ENCODE measurements around the gene SF3B6. TPM values are rescaled to one million over a fixed set of nuclear protein-coding genes. Genes with fewer than 3 reads are reported as not detected.

Gene SF3B6
- total RNA-seq, 1 donor from 2014 or later: 55.2 TPM

DNA sequence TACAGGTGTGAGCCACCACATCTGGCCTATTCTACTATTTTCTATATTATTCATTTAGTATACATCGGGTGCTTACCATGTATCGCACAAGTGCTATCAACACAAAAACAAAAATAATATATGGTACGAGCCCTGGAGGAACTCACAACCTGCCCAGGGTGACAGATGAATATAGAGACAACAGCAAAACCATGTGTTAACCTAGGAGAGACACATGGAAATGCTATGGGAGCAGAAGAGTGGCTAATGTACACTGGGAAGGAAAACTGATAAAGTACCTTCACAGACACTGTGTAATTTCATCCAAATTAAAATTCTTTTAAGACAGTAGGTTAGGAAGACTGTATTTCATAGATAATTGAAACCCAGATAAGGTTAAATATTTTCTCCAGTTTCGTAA, 3.9 kb downstream of the SF3B6 start:
- ATAC-seq: no peak

DNA sequence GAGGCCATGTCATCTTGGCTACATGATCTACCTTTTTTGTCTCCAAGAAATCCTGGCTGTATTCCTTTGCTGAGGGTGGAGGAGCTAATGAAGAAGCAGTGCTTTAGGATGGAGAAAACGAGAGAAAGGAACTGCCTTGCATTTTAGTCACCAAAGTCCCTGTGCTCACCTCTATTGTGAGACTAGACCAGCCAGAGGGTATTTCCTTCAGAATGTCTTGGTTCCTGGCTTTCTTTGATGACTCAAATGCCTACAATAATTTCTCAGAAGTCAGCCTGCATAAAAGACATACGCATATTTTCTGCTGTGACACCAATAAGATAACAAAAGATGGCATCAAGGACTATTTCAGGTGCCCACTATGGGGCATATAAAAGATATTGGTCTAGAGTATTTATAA, 10.8 kb downstream of the SF3B6 start:
- Histone ChIP-seq H3K27ac (no peak overlapping the region), H3K36me3 (peaks cover 36% of the 10 kb centered on the region), H3K9me3 (no peaks in the 10 kb centered on the region), H3K4me3 (no peak overlapping the region), H3K27me3 (no peaks in the 10 kb centered on the region), H3K4me1 (no peaks in the 10 kb centered on the region)
- TF ChIP-seq CTCF (IDR thresholded peaks at IDR 0.05): no peak
- DNase-seq: no peak
- intact Hi-C loops (cut with DNase I): no loop called here
- ATAC-seq: no peak

More for the DNA sequence above, 3.9 kb downstream of the SF3B6 start:
- TF ChIP-seq CTCF (IDR thresholded peaks at IDR 0.05): no peak
- Histone ChIP-seq H3K36me3 (peaks cover 62% of the 10 kb centered on the region), H3K9me3 (no peaks in the 10 kb centered on the region), H3K4me1 (peaks cover 11% of the 10 kb centered on the region), H3K27ac (no peak overlapping the region), H3K27me3 (no peaks in the 10 kb centered on the region), H3K4me3 (no peak overlapping the region)
- intact Hi-C loops (cut with DNase I): no loop called here
- no peak for DNase-seq

GRCh38 chr2:24058564-24059271, 17.4 kb downstream of the SF3B6 start:
- Histone ChIP-seq H3K4me1 (no peaks in the 10 kb centered on the region), H3K9me3 (no peaks in the 10 kb centered on the region), H3K4me3 (no peak overlapping the region), H3K36me3 (no peaks in the 10 kb centered on the region), H3K27me3 (no peaks in the 10 kb centered on the region), H3K27ac (no peak overlapping the region)
- no peak for TF ChIP-seq CTCF (IDR thresholded peaks at IDR 0.05)
- DNase-seq: no peak
- intact Hi-C loops (cut with DNase I): no loop called here
- no peak for ATAC-seq

GRCh38 chr2:24055750-24056149, 20.4 kb downstream of the SF3B6 start:
- no peak for TF ChIP-seq CTCF (IDR thresholded peaks at IDR 0.05)
- DNase-seq: no peak
- no peak for ATAC-seq
- Histone ChIP-seq H3K9me3 (no peaks in the 10 kb centered on the region), H3K36me3 (no peaks in the 10 kb centered on the region), H3K27ac (no peak overlapping the region), H3K4me3 (no peak overlapping the region), H3K27me3 (no peaks in the 10 kb centered on the region), H3K4me1 (no peaks in the 10 kb centered on the region)
- intact Hi-C loops (cut with DNase I): no loop called here

- Histone ChIP-seq H3K36me3 (no peaks in the 10 kb centered on the region), H3K27me3 (no peaks in the 10 kb centered on the region), H3K9me3 (no peaks in the 10 kb centered on the region), H3K4me1 (no peaks in the 10 kb centered on the region), H3K27ac (no peak overlapping the region), H3K4me3 (no peak overlapping the region)
- intact Hi-C loops (cut with DNase I): no loop called here
- TF ChIP-seq CTCF (IDR thresholded peaks at IDR 0.05): no peak
- no peak for DNase-seq
- no peak for ATAC-seq
Measured at GRCh38 chr2:24054366-24055010, 21.6 kb downstream of the SF3B6 start.

All from upper lobe of right lung (tissue), 1 donor.